NB4 (cell line): ENCODE measurements around the gene FRA10AC1.

Experiments used
- DNase-seq: peaks from one replicate; pipeline ENCODE4 v3.0.0; 2010; ENCODE audit warnings: low read depth
- H3K4me3 ChIP-seq: one replicate; pipeline ENCODE4 v1.5.1; 2011; ENCODE audit warnings: mild to moderate bottlenecking, low read depth, low read length, moderate library complexity
- MYC ChIP-seq: IDR thresholded peaks from 2 replicates; pipeline ENCODE4 v1.6.1; 2011; ENCODE audit warnings: low read depth, low read length
- POLR2A ChIP-seq: IDR thresholded peaks from 2 replicates; pipeline ENCODE4 v1.6.1; 2011; ENCODE audit warnings: mild to moderate bottlenecking; ENCODE audit not compliant: insufficient read length; ENCODE audit errors: extremely low read depth
- TF ChIP-seq, protein P1 (sequence below): IDR thresholded peaks from one replicate; pipeline ENCODE4 v1.5.1; 2012; ENCODE audit warnings: low read depth, low read length
- TF ChIP-seq, protein P2 (sequence below): IDR thresholded peaks from 2 replicates; pipeline ENCODE4 v1.6.1; 2011; ENCODE audit warnings: low read depth, low read length

The FRA10AC1 gene

DNA sequence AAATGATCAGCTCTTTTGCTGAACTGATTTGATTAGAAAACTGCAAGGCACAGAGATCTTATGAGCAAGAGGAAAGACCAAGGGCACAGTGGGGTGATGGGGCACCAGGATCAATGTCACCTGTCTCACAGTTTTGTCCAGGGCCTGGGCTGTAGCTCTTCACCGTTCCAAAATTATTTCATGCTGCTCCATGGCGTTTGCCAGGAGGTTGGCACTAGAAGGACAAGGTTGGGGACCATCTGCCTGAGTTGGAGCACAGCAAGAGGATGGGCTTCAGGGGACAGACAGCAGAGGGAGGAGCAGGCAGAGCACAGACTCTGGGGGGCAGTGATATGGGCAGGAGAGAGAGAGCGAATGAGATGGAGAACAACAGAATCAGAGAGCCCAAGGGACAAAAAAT, 17.5 kb upstream of the FRA10AC1 start:
- TF ChIP-seq MYC (no peak), POLR2A (no peak)
- TF ChIP-seq, protein P1, sequence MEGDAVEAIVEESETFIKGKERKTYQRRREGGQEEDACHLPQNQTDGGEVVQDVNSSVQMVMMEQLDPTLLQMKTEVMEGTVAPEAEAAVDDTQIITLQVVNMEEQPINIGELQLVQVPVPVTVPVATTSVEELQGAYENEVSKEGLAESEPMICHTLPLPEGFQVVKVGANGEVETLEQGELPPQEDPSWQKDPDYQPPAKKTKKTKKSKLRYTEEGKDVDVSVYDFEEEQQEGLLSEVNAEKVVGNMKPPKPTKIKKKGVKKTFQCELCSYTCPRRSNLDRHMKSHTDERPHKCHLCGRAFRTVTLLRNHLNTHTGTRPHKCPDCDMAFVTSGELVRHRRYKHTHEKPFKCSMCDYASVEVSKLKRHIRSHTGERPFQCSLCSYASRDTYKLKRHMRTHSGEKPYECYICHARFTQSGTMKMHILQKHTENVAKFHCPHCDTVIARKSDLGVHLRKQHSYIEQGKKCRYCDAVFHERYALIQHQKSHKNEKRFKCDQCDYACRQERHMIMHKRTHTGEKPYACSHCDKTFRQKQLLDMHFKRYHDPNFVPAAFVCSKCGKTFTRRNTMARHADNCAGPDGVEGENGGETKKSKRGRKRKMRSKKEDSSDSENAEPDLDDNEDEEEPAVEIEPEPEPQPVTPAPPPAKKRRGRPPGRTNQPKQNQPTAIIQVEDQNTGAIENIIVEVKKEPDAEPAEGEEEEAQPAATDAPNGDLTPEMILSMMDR, result no peak
- TF ChIP-seq, protein P2, sequence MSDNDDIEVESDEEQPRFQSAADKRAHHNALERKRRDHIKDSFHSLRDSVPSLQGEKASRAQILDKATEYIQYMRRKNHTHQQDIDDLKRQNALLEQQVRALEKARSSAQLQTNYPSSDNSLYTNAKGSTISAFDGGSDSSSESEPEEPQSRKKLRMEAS, result no peak
- H3K4me3 ChIP-seq, result no peak overlapping the region
- no peak for DNase-seq

DNA sequence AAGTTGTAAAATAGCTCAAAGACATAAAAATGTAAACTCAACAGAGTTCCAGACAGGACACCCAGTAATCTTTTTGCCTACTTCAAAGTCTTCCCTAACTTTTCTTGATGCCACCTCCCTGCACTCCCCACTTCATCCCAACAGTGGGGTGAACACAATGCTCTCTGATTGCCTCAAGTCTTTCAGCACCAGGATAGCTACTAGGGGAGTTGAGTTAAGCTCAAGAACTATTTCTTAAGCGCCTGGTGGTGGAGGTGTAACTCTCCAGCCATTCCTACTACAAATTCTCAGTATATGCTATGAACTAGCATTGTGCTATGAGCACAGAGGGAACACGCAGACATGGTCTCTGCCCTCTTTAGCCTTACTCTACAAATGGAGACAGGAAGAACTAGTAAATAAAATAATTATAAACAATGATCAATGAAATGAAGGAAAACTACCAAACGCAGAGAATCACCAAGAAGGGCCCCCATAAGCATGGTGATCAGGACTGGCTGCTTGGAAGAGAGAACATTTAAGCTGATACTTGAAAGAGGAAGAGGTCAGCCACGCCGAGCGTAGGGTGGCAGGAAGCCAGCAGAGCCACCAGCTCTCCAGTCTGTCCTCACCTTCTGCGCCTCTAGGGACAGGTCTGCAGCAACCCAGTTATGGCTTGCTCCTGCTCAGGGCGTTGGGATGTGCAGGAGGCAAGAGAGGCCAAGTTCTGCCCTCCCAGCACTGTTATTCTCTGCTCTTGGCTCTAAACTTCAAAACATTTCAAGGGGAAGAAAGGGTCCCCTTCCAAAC, 16.7 kb upstream of the FRA10AC1 start:
- H3K4me3 ChIP-seq, result no peak overlapping the region
- DNase-seq, result peak; percentile 80
- no peak for TF ChIP-seq POLR2A
- TF ChIP-seq, protein P2, result 0 out of 2 replicates have a peak, but pooled peaks have one; percentile 32

DNA sequence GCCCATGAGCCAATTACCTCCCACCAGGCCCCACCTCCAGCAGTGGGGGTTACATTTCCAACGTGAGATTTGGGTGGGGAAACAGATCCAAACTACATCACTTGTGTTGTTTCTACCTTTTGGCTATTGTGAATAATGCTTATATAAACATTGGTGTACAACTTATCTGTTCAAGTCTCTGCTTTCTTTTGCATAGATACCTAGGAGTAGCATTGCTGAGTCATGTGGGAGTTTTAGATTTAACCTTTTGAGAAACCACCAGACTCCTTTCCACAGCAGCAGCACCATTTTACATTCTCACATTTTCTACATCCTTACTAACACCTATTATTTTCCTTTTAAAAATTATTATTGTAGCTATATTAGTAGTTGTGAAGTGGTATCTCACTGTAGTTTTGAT, 14.4 kb upstream of the FRA10AC1 start:
- TF ChIP-seq MYC, result no peak
- TF ChIP-seq, protein P2, result no peak
- TF ChIP-seq, protein P1, result no peak
- TF ChIP-seq POLR2A, result no peak
- no peak for DNase-seq
- no peak overlapping the region for H3K4me3 ChIP-seq

DNA sequence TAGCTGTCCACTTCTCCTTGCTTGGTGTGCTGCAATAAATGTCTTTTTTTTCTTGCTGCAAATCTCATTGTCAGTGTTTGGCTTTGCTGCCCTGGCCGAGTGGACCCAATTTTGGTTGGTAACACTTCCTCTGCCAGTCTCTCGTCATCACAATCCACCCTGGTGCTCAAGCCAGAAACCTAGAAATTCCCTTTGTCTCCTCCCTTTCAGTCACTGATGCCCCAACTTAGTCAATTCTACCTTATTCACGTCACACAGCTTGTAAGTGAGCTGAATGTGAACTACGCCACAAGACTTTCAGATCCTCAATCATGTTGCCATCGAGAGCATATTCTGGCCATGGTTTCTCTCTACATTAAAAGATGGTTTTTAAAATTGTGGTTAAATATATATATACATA, 13.0 kb upstream of the FRA10AC1 start:
- H3K4me3 ChIP-seq, result no peak overlapping the region
- DNase-seq, result no peak
- TF ChIP-seq, protein P1, result no peak
- TF ChIP-seq, protein P2, result no peak
- TF ChIP-seq POLR2A (no peak), MYC (no peak)

DNA sequence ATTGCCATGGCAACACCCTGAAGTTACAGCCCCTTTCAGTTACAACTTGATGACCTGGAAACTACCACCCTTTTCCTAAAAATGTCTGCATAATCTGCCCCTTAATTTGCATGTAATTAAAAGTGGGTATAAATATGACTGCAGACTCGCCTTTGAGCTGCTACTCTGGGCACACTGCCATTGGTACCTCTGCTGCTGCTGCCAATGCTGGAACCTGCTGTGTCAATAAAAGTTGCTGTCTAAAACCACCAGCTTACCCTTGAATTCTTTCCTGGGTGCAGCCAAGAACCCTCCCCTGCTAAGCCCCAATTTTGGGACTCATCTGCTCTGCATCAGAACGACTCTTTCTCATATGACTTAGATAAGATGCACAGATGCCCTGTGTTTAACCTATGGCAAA, 10.2 kb upstream of the FRA10AC1 start:
- no peak for DNase-seq
- H3K4me3 ChIP-seq, result no peak overlapping the region
- TF ChIP-seq, protein P2, result no peak
- no peak for TF ChIP-seq POLR2A
- no peak for TF ChIP-seq MYC
- TF ChIP-seq, protein P1, result no peak

DNA sequence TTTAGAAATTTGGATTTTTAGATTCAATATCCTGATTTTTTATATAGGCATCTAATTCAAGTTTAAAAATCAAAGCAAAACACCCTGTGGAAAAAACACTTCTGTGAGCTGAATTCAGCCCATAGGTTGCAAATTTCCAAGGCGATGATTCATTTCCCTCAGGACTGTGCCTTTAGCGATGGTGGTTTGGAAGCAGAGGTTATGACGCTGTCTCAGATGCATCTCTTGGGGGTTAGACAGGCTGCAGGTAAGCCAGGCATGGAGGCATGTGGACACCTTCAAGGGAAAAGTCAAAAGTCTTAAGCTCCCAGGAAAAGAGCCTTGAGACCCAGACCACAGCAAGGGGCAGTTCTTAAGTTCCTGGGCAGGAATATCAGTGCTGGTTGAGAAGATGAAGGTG, 9.5 kb upstream of the FRA10AC1 start:
- no peak overlapping the region for H3K4me3 ChIP-seq
- DNase-seq, result no peak
- TF ChIP-seq MYC, result no peak
- TF ChIP-seq POLR2A, result no peak
- TF ChIP-seq, protein P2, result no peak
- TF ChIP-seq, protein P1, result no peak
